Small intestine (tissue), 7 donors: ENCODE results near the gene ADAMTS18. TPM values are rescaled to one million over a fixed set of nuclear protein-coding genes. Genes with fewer than 3 reads are reported as not detected.

Experiments used
- DNase-seq, 2 donors: peaks; one replicate each; pipeline versions ENCODE4 v3.0.0 to v3.0.0-alpha.2; 2013
- FAIRE-seq: peaks from 2 replicates; lab custom pipeline; 2012; peaks lifted over from hg19 to GRCh38; lab: Jason Lieb, UNC
- H3K27ac ChIP-seq, 3 donors: one replicate each; pipeline ENCODE4 v1.5.1; 2013; ENCODE audit warnings: low read length in 2 of 3, mild to moderate bottlenecking in 2 of 3, control low read depth in 1 of 3, inconsistent platforms in 1 of 3, low read depth in 1 of 3, moderate library complexity in 1 of 3
- H3K27me3 ChIP-seq, 3 donors: one replicate each; pipeline ENCODE4 v1.6.1; 2013; ENCODE audit warnings: low read length in 3 of 3, inconsistent platforms in 1 of 3; ENCODE audit not compliant: control insufficient read depth in 3 of 3, insufficient read depth in 3 of 3
- H3K36me3 ChIP-seq, 3 donors: one replicate each; pipeline ENCODE4 v1.6.1; 2013; ENCODE audit warnings: low read length in 3 of 3, inconsistent platforms in 1 of 3, low read depth in 1 of 3, mild to moderate bottlenecking in 1 of 3, moderate library complexity in 1 of 3; ENCODE audit not compliant: control insufficient read depth in 3 of 3, insufficient read depth in 2 of 3
- H3K4me1 ChIP-seq, 3 donors: one replicate each; pipeline ENCODE4 v1.6.1; 2013; ENCODE audit warnings: low read length in 2 of 3, inconsistent platforms in 1 of 3, low read depth in 1 of 3, mild to moderate bottlenecking in 1 of 3, moderate library complexity in 1 of 3; ENCODE audit not compliant: control insufficient read depth in 3 of 3, insufficient read depth in 2 of 3
- H3K4me3 ChIP-seq, 3 donors: one replicate each; pipeline ENCODE4 v1.5.1; 2013; ENCODE audit warnings: low read length in 3 of 3, control low read depth in 1 of 3, inconsistent platforms in 1 of 3, low read depth in 1 of 3, mild to moderate bottlenecking in 1 of 3, moderate library complexity in 1 of 3
- H3K9me3 ChIP-seq, 2 donors: one replicate each; pipeline ENCODE4 v1.6.1; 2013; ENCODE audit warnings: low read depth in 1 of 2, low read length in 1 of 2; ENCODE audit not compliant: control insufficient read depth in 2 of 2, insufficient read depth in 1 of 2
- WGBS, 3 donors: extraction: QIAGEN DNeasy Blood & Tissue Kit; methylation state at CpG; one replicate each; pipeline ENCODE4 v1.1.7; 2013; 5-methylcytosine and 5-hydroxymethylcytosine counted together
- polyA plus RNA-seq, 4 donors: library from polyadenylated mRNA; stranded (reverse) in 3 of 4; unstranded in 1 of 4; fragments of 200-250 nt in 3 of 4; fragments of 120-200 nt in 1 of 4; gene quantifications; one replicate each; pipeline versions ENCODE4 v1.2.1 to v1.2.3, GENCODE V29; 2013
- donor health status: healthy with polysubstance abuse.
- donor health status: control.
- donor health status: control.
- donor health status: Bipolar disorder and iron deficiency.
- donor health status: healthy.

ADAMTS18 gene
- polyA plus RNA-seq, 4 donors: 0.03 to 2.2 TPM; not detected in 2

DNA sequence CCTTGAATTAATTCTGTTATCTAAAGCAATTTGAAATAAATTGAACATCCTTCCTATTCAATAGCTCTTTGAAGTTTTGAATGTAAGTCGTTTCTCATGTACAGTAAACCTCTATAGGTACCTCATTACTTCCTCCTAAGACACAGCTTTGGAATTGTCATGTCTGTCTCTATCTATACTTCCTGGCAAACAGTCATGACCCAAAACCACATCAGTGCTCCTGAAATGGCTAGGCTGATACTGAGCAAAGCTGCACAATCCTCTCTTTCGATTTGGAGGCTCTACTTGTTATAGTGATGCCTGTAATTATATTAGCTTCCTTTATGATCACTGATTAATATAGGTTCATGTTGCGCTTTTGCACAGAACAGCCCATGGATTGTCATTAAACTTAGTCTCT, 110.1 kb downstream of the ADAMTS18 start:
- H3K36me3 ChIP-seq: no peaks in the 10 kb centered on the region
- H3K27ac ChIP-seq: no peak overlapping the region
- H3K4me3 ChIP-seq: no peak overlapping the region
- DNase-seq (no peak), FAIRE-seq (no peak)
- 46 to 73% (median 58%) methylated on average over 3 of the region's 3 CpGs for WGBS, 3 donors
- H3K4me1 ChIP-seq: no peaks in the 10 kb centered on the region
- H3K27me3 ChIP-seq: no peaks in the 10 kb centered on the region
- no peaks in the 10 kb centered on the region for H3K9me3 ChIP-seq

DNA sequence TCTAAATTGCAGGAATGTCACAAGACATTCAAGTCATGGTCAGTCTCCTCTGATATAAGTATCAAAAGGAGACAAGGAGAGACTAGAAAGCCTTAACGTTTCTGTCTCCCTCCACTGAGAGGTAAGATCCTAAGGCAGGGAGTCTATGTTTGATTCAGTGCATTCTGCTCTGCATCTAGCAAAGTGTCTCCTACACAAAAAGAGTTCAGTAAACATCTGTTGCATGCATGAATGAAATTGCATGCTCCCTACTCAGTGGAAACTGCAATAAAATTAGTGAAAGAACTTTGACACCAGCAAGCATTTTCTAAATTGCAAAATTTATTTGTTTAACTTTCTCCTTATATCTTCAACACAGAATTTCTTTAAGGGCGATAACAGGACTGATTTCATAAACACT, 111.1 kb downstream of the ADAMTS18 start:
- no peak for FAIRE-seq

DNA sequence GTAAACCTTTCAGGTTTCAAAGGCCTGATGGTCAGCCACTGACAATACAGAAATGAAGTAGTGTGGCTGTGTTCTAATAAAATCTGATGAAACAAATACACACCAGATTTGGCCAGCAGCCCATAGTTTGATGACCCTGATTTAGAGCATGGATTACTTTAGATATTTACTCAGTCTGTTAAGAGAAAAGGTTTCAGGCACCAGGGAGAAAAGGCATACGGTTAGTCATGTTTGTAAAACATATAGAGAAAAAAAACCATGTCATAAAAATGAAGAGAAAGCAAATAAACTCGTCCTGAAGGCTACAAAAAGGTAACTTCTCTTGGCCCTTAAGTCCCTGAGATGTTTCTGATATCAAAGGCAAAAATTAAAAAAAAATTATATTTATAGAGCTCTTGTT, 112.1 kb downstream of the ADAMTS18 start:
- Histone ChIP-seq H3K36me3 (no peaks in the 10 kb centered on the region), H3K4me1 (no peaks in the 10 kb centered on the region), H3K27me3 (no peaks in the 10 kb centered on the region), H3K9me3 (no peaks in the 10 kb centered on the region), H3K27ac (no peak overlapping the region), H3K4me3 (no peak overlapping the region)
- DNase-seq (no peak), FAIRE-seq (no peak)
- 14 to 51% (median 20%) methylated on average over 2 of the region's 2 CpGs for WGBS, 3 donors

More for the DNA sequence above, 111.1 kb downstream of the ADAMTS18 start:
- Histone ChIP-seq H3K9me3 (no peaks in the 10 kb centered on the region), H3K4me1 (no peaks in the 10 kb centered on the region), H3K36me3 (no peaks in the 10 kb centered on the region), H3K4me3 (no peak overlapping the region), H3K27me3 (no peaks in the 10 kb centered on the region), H3K27ac (no peak overlapping the region)
- DNase-seq: no peak
- whole genome bisulfite sequencing, 3 donors: 15 to 20% (median 18%) methylated on average over 2 of the region's 2 CpGs

DNA sequence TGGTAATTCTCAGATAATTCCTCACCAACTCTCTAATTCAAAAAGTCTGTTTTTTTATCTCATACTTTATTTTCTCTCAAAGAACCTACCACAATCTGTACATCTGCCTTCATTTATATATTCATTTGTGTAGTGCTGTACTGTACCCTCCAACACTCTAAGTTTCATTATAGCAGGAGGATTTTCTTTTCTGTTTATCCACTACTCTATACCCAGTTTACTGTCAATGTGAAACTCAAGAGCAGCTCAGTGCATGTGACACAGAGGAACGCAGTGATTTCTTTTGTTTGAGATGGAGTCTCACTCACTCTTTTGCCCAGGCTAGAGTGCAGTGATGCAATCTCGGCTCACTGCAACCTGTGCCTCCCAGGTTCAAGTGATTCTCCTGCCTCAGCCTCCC, 117.8 kb downstream of the ADAMTS18 start:
- DNase-seq (no peak), FAIRE-seq (no peak)
- no peaks in the 10 kb centered on the region for H3K4me1 ChIP-seq
- H3K4me3 ChIP-seq: no peak overlapping the region
- no peaks in the 10 kb centered on the region for H3K27me3 ChIP-seq
- WGBS, 3 donors: 79 to 96% (median 86%) methylated on average over 2 of the region's 2 CpGs
- H3K27ac ChIP-seq: no peak overlapping the region
- no peaks in the 10 kb centered on the region for H3K36me3 ChIP-seq
- no peaks in the 10 kb centered on the region for H3K9me3 ChIP-seq

DNA sequence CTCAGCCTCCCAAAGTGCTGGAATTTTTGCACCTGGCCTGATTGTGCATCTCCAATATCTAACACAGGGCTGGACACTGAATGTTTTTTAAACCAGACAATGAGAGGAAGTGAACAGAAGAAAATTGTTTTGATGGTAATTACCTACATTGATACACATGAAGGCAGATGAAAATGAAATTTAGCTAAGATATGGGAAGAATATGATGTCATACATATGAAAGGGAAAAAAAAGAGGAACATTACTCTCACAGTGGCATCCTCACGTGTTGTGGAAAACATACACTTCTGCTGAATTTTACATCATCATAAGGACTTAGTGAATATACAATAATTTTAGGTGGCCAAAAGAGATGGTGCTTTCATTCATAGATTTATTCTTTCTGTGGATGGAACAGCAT, 124.0 kb downstream of the ADAMTS18 start:
- WGBS, 3 donors: 54 to 76% (median 75%) methylated on average over 1 of the region's 1 CpG
- Histone ChIP-seq H3K36me3 (no peaks in the 10 kb centered on the region), H3K4me3 (no peak overlapping the region), H3K27me3 (peaks cover 0 to under 1% (median 0%) of the 10 kb centered on the region in 3 donors), H3K27ac (no peak overlapping the region), H3K4me1 (no peaks in the 10 kb centered on the region), H3K9me3 (no peaks in the 10 kb centered on the region)
- FAIRE-seq (no peak), DNase-seq (no peak)

- 36 to 53% (median 44%) methylated on average over 1 of the region's 1 CpG for WGBS, 3 donors
- Histone ChIP-seq H3K4me1 (no peaks in the 10 kb centered on the region), H3K36me3 (no peaks in the 10 kb centered on the region), H3K4me3 (no peak overlapping the region), H3K9me3 (no peaks in the 10 kb centered on the region), H3K27me3 (peaks cover 0 to 2% (median 0%) of the 10 kb centered on the region in 3 donors), H3K27ac (no peak overlapping the region)
- no peak for FAIRE-seq
- DNase-seq: no peak
Observed at GRCh38 chr16:77308163-77308561, 126.7 kb downstream of the ADAMTS18 start.

- no peak overlapping the region for H3K27ac ChIP-seq
- no peaks in the 10 kb centered on the region for H3K36me3 ChIP-seq
- no peak for FAIRE-seq
- H3K4me1 ChIP-seq: no peaks in the 10 kb centered on the region
- 56 to 70% (median 63%) methylated on average over 8 of the region's 8 CpGs for WGBS, 3 donors
- H3K4me3 ChIP-seq: no peak overlapping the region
- peaks cover 0 to 2% (median 0%) of the 10 kb centered on the region in 3 donors for H3K27me3 ChIP-seq
- H3K9me3 ChIP-seq: no peaks in the 10 kb centered on the region
- DNase-seq: no peak
Observed at GRCh38 chr16:77307426-77308162, 127.2 kb downstream of the ADAMTS18 start.

- no peaks in the 10 kb centered on the region for H3K9me3 ChIP-seq
- no peaks in the 10 kb centered on the region for H3K36me3 ChIP-seq
- H3K4me3 ChIP-seq: no peak overlapping the region
- 68 to 74% (median 71%) methylated on average over 3 of the region's 3 CpGs for WGBS, 3 donors
- H3K27ac ChIP-seq: no peak overlapping the region
- FAIRE-seq (no peak), DNase-seq (no peak)
- peaks cover 0 to 2% (median 0%) of the 10 kb centered on the region in 3 donors for H3K27me3 ChIP-seq
- no peaks in the 10 kb centered on the region for H3K4me1 ChIP-seq
Observed at GRCh38 chr16:77306075-77306474, 128.8 kb downstream of the ADAMTS18 start.

DNA sequence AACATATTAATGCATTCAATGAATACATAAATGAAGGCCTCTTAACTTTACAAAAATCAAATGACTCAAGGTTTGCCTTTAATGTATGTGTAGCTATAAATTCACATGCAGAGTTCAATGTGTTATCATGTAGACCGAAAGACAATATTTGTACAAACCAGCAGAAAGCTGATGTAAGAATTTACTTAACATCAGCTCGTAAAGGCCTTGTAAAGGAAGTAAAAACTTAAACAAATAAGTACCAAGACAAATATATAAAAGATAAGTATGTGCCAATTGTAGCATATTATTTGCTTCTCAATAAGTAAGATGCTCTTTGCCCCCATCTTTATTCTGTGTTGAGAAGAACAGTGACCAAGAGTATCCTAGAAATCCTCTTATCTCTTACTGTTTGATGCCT, 130.0 kb downstream of the ADAMTS18 start:
- Histone ChIP-seq H3K9me3 (no peaks in the 10 kb centered on the region), H3K27ac (no peak overlapping the region), H3K4me1 (no peaks in the 10 kb centered on the region), H3K4me3 (no peak overlapping the region), H3K36me3 (no peaks in the 10 kb centered on the region), H3K27me3 (peaks cover 0 to 2% (median 0%) of the 10 kb centered on the region in 3 donors)
- FAIRE-seq (no peak), DNase-seq (peak in 1 of 2 donors; percentile 14)
- WGBS, 3 donors: 12 to 55% (median 28%) methylated on average over 2 of the region's 2 CpGs
